Hindlimb muscle (tissue), 1 donor: ENCODE data around the gene SP100. TPM values are rescaled to one million over a fixed set of nuclear protein-coding genes. Genes with fewer than 3 reads are reported as not detected.
"Not testable (repeated sequence)": the region's sequence is repeated elsewhere in the genome, so short reads cannot be mapped to it uniquely, and the experiment has no call there.

ENCODE experiments used
- DNase-seq: peaks from one replicate; pipeline ENCODE4 v3.0.0-alpha.2; 2013
- polyA plus RNA-seq: library from polyadenylated mRNA; unstranded; fragments of 120-200 nt; gene quantifications from one replicate; pipeline ENCODE4 v1.2.1, GENCODE V29; 2013; ENCODE audit not compliant: insufficient read length

Gene SP100
- polyA plus RNA-seq, 1 donor, result 19.5 TPM

DNA sequence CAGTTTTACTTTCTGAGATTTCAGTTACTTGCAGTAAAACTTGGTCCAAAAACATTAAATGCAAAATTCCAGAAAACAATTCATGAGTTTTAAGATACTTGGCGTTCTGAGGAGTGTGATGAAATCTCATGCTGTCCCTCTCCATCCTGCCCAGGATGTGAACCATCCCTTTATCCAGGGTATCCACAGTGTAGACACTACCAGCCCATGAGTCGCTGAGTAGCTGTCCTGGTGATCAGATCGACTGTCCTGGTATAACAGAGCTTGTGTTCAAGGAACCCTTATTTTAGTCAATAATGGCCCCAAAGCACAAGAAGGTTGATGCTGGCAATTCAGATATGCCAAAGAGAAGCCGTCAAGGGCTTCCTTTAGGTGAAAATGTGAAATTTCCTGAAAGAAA lies 3.2 kb downstream of the SP100 start:
- no peak for DNase-seq

- no peak for DNase-seq
These were observed 6.1 kb downstream of the SP100 start for GRCh38 chr2:230422149-230422548.

- DNase-seq, result no peak
These were observed 8.0 kb downstream of the SP100 start for GRCh38 chr2:230423851-230424458.

DNA sequence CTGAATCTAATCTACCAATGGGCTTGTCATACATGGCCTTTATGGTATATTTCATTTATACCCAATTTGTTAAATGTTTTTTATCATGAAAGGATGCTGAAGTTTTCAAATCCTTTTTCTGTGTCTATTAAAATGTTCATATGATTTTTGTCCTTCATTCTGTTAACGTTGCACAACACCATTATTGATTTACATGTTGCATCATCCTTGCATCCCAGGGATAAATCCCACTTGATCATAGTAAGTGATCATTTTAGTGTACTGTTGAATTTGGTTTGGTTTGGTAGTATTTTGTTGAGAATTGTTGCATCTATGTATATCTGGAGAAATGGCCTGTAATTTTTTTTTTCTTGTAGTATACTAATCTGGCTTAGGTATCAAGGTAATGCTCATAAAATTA lies 9.4 kb downstream of the SP100 start:
- no peak for DNase-seq

GRCh38 chr2:230429513-230429912 lies 13.5 kb downstream of the SP100 start:
- no peak for DNase-seq

DNA sequence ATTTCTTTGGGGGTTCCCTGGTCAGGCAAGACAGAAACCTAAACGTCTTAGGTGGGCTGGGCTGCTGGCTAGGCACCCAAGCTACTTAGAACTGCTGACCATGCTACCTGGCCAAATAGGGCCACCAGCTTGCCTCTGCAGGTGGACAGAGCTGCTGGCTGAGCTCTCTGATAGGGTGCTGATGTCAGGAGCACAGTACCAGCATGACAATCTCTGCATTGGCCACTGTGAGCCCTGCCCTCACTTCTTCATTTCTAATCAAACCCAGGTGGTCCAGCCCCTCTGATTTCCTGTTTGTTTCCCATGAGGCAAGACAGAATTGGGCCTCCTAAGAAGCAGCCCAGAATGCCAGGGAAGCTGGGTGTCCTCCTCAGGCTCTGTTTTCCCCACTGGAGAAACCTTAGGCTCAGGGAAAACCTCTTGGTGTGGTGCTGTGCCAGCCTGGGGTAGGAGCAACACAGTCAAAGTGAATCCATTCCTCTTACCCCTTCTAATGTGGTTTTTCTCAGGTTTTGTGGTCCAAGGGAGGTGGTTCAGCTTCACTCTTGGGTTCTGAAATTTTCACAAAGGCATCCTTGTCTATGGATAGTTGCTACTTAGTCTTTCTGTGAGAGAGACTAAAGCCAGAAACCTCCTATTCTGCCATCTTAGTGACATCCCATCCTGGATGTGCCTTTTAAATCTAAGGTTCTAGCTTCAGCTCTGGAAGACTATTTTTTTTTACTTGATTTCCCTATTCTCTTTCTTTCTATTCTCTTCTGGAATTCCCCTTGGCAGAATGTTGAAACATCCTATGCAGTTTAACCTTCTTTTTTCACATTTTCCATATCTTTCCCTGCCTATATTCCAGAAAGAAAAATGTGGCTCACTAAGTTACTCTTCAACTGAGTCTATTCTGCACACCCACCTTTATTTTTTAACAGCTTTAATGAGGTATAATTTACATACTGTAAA lies 15.2 kb downstream of the SP100 start:
- no peak for DNase-seq

- DNase-seq, result no peak
These were observed 18.8 kb downstream of the SP100 start for GRCh38 chr2:230434677-230435324.

GRCh38 chr2:230435431-230435830 lies 19.4 kb downstream of the SP100 start:
- no peak for DNase-seq

DNA sequence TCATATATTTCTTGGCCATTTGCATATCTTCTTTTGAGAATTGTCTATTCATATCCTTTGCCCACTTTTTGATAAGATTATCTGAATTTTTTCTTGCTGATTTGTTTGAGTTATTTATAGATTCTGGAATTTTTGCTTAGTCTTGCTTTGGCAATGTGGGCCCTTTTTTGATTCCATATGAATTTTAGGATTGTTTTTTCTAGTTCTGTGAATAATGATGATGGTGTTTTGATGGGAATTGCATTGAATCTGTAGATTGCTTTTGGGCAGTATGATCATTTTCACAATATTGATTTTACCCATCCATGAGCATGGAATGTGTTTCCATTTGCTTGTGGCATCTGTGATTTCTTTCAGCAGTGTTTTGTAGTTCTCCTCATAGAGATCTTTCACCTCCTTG lies 23.1 kb downstream of the SP100 start:
- not testable (repeated sequence) for DNase-seq

- DNase-seq, result no peak
These were observed 23.6 kb downstream of the SP100 start for GRCh38 chr2:230439590-230439989.

GRCh38 chr2:230441227-230441897 lies 25.4 kb downstream of the SP100 start:
- DNase-seq, result no peak

GRCh38 chr2:230443541-230443940 lies 27.5 kb downstream of the SP100 start:
- DNase-seq, result no peak

DNA sequence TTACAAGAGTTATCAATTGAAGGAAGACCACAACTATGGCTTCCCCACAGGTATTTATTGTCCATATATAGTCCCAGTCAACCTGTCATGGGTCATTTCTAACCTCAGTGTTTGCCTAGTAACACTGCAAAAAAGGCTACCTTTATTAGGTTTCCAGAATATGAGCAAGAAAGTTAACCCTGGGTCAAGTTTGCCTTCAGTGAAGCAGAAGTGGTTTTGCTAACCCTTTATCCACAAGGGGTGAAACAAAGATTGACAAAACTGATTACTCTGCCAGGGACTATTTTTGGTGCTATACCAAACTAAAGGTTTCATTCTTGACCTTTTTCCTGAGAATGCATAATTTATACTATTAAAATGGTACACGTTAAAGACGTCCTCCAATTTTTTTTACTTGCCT lies 28.8 kb downstream of the SP100 start:
- no peak for DNase-seq

- no peak for DNase-seq
These were observed 31.0 kb downstream of the SP100 start for GRCh38 chr2:230447036-230447435.

DNA sequence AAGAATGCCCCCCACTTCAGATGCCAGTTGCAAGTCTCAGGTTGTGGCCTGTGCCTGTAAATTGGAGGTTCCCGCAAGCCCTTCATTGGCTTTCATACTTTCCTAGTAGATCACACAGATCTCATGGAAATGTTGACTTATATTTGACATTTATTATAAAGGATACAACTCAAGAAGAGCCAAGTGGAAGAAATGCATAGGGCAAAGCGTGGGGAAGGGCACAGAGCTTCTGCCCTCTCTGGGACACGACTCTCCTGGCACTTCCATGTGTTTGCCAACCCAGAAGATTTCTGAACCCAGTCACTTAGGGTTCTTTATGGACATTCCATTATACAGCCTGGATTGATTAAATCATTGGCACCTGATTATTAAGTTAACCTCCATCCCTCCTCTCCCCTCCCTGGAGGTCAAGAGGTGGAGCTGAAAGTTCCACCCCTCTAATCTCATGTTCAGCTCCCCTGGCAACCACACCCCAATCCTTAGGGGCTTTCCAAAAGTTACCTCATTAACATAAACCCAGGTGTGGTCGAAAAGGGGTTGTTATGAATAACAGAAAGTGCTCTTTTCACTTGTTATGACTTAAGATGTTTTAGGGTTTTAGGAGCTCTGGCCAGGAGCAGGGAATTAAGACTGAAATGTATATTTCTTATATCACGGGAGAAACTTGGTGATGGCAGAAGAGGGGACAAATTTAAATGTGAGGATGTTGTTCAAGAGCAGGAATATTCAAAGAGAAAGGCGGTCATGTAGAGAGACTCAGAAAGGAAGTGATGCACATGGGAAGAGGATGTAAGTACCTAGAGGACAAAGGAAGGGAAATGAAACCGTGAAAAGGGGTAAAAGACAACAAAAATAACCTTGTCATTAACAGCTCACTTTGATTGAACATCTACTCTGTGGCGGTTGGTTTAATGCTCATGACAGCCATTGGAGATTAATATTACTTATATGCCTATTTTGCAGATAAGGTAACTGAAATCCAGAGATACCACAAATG lies 31.8 kb downstream of the SP100 start:
- DNase-seq, result no peak

DNA sequence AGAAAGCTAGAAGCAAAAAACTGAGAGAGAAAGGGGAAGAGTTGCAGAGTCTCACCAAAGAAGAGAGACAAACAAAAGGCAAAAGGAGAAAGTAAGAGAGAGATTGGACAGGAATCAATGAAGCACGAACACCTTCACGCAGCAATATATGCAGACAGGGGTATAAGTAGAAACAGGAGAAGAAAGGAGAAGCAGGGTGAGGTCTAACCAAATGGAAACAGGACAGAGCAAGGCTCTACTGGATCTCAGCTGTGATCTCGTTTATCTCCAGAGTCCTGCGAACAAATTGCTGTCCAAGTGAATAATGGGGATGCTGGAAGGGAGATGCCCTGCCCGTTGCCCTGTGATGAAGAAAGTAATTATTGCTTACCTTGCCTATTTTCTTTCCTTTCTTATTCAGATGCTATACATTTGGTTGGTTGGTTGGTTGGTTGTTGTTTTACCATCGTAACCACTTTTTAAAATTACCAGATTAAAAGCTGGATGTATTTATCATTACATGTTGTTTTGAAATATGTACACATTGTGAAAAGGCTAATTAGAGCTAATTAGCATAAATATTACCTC lies 34.0 kb downstream of the SP100 start:
- no peak for DNase-seq

DNA sequence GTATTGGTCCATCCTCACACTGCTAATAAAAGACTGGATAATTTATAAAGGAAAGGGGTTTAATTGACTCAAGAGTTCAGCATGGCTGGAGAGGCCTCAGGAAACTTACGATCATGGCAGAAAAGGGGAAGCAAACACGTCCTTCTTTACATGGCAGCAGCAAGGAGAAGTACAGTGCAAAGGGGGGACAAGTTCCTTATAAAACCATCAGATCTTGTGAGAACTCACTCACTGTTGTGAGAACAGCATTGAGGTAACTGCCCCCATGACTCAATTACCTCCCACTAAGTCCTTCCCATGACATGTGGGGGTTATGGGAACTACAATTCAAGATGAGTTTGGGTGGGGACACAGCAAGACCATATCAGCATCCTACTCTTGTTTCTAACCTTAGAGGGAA lies 37.0 kb downstream of the SP100 start:
- no peak for DNase-seq

DNA sequence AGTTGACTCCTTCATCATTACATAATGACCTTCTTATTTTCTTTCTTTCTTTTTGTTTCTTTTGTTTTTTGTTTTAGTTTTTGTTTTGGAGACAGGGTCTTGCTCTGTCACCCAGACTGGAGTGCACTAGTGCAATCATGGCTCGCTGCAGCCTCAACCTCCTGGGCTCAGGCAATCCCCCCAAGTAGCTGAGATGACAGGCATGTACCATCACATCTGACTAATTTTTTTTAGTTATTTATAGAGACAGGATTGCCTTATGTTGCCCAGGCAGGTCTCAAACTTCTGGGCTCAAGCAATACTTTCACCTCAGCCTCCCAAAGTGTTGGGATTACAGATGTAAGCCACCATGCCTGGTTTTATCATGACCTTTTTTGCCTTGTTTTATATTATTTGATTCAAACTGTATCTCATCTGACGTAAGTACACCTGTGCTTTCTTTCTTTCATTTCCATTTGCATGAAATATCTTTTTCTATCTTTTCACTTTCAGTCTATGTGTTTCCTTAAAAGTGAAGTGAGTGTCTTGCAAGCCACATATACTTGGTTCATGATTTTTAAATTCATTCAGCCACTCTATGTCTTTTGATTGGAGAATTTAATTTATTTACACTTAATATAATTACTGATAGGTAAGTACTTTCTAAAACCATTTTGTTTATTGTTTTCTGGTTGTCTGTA lies 39.1 kb downstream of the SP100 start:
- DNase-seq, result no peak

GRCh38 chr2:230457073-230457768 lies 41.2 kb downstream of the SP100 start:
- no peak for DNase-seq

DNA sequence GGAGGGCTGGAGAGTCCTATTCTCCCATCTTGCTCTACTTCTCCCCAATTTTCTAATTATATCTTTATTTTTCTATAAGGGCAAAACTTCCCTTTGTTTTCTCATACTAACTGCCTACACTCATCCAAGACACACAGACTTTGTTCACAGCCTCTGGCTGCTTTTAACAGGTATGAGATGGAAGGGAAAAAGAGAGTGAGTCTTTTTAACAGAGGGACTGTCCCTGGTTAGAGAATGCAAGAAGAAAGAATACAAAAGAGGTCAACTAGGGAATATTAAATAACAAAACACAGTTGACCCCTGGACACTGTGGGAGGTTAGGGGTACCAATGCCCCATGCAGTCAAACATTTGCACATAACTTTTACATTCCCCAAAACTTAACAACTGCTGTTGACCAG lies 41.8 kb downstream of the SP100 start:
- DNase-seq, result no peak
